ENCODE measurements around the gene ZCCHC9.

The ZCCHC9 gene

DNA sequence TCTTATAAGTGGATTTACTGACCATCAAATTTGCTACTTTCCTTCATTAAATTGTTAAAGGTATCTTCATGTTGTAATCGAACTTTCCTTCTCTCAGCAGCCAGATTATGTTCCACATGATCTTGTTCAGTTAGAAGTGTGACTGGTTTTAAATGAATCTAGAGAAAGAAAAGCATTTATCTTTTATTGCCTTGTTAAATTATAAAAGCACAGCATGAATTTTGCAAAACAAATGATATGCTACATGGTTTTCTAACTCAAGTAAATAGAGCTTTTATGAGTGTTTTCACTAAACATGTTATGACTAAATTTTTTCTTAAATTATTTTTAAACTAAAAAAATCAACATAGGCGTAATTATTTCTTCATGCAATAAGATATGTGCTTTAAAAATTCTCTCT, 58.5 kb downstream of the ZCCHC9 start:
- no peak for DNase-seq

DNA sequence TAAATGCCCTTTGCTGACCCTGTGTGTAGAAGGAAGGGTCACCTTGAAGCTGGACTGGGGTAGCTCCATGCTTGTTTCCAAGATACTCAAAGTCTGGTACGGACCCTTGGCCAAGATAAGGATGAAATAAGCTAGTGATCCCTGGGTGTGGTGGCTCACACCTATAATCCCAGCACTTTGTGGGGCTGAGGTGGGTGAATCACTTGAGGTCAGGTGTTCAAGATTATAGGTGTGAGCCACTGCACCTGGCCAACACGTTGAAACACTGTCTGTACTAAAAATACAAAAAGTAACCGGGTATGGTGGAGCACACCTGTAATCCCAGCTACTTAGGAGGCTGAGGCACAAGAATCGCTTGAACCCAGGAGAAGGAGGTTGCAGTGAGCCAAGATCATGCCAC, 59.3 kb downstream of the ZCCHC9 start:
- DNase-seq, result no peak

DNA sequence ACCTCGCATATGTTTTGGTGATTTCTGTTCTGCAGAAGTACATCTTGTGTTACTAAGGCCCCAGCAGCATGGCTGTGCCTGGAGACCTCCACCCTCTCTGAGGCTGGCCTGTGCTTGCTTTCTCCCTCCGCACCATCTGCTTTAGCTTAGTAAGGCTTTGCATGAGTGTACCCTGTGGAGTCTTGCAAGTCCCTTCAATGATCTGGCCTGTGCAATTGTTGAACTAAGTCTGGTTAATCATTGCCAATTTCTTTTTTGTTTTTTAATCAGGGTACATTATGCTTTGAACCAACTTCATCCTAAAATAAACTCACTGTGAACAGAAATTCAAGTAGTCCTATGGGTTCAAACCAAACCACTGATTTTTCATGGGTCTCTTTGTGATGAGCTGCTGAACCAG, 60.2 kb downstream of the ZCCHC9 start:
- no peak for DNase-seq
